Measurements from ENCODE around the gene S100A5.
"Not testable (repeated sequence)": the region's sequence is repeated elsewhere in the genome, so short reads cannot be mapped to it uniquely, and the experiment has no call there.

S100A5 gene

DNA sequence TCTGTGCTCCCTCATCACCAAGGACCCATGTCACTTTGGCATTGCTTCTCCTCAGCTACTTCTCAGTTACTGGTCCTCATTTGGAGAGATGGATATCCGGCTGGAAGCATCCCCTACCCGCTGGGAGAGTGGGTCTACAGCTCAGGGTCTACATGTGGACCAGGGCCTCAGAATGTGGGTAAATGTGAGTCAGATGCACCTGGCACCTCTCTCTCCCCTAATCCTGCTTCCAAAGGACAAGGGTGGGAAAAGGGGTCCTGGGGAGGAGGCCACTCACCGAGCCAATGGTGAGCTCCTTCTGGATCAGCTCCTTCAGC lies 5.9 kb downstream of the S100A5 start:
- DNase-seq (ENCODE audit: low read depth in 1 of 2, low spot score in 1 of 2) = no peak

DNA sequence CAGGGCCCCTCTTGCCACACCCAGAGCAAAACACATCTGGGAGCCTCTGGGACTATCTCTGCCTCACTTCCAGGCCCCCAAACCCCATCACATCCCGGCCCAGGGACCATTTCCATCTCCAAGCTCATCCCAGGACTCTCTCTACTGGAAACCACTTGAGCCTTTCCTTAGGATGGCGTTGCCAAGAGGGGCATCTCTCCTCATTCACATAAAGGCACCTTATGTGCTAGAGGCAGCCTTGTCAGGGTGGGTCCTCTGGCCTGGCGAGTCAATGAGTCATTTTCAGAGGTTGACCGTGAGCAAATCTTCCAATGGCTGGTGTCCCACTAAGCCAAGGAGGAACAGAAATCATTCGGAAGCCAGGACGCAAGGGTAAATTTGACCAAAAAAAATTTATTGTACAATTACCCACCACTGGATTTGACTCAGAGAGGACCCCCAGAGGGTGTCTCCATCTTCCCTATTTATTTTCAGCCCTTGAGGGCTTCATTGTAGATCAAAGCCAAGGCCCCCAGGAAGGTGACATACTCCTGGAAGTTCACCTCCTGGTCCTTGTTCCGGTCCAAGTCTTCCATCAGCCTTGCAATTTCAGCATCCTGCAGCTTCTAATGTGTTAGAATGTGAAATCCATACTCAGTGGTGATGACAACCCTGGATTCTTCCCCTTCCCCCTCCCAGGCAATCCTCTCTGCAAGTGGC lies 6.4 kb downstream of the S100A5 start:
- no peak for DNase-seq (ENCODE audit: low read depth in 1 of 2, low spot score in 1 of 2)

DNA sequence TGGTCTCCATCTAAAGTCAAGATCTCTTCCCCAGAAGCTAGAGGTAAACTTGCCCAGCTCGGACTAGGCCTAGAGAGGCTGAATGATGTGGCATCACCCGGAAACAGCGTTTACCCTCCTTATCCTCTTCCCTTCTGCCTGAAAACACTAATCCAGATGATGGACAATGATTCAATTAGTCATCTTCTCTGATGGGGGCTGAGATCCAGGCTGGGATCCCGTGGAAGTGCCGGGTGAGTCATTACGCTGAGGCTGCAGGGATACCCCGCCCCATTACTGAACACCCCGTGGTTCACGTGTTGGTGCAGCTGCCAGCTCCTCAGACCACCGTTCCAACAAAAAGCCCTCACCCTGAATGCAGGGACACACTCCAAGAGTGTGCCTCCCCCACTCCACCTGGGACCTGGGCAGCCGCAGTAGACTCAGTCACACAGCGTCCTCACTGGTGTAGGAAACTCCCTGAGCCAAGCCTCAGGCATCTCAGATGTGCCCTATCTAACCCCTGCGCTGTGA lies 7.0 kb downstream of the S100A5 start:
- no peak for DNase-seq (ENCODE audit: low read depth in 1 of 2, low spot score in 1 of 2)

GRCh38 chr1:153532769-153533599 lies 7.8 kb downstream of the S100A5 start:
- peak; percentile 58 to 69 for DNase-seq (ENCODE audit: low read depth in 1 of 2, low spot score in 1 of 2)

GRCh38 chr1:153532181-153532580 lies 8.6 kb downstream of the S100A5 start:
- no peak for DNase-seq (ENCODE audit: low read depth in 1 of 2, low spot score in 1 of 2)

DNA sequence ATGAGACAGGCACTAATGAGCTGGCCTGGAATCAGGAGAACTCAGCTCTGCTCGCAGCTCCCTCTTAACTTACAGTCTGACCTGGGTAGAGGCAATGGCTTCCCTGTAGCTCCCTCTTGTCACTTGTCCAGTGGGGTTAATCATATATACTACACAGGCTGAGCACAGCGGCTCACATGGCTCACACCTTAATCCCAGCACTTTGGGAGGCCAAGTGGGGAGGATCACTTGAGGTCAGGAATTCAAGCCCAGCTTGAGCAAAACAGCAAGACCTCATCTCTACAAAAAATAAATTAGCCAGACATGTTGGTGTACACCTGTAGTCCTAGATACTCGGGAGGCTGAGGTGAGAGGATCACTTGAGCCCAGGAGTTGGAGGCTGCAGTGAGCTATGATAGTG lies 9.1 kb downstream of the S100A5 start:
- DNase-seq (ENCODE audit: low read depth in 1 of 2, low spot score in 1 of 2) = no peak

- no peak for DNase-seq (ENCODE audit: low read depth in 1 of 2, low spot score in 1 of 2)
These were observed 13.1 kb downstream of the S100A5 start for GRCh38 chr1:153527683-153528040.

DNA sequence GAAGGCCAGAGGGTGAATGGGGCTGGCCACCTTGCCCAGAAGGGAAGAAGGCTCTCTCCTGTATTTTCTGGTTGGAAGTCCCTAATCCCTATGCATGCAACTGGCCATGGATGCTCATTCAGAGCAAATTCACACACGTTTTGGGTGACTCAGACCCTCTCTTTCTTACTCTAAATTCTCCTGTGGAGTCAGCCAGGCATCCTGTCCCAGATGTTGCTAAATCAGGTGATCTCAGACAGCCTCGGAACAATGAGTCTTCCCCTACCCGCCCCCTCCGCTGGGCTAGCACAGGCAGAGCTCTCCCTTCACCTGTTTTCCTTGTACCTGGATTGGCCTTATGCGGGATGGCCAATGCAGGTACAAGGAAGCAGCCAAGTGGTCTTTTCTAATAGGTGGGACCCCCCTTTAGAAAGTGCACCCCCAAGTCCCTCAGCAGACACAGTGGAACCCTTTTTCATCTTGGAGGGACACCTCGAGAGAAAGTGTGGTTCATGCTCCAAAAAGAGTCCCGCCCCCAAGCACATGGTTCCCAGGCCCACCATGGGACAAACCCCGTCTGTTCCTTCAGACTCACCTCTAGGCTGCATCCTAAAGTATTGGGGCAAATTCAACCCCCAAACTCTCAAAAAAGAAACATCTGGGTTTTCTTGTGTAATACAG lies 13.6 kb downstream of the S100A5 start:
- no peak for DNase-seq (ENCODE audit: low read depth in 1 of 2, low spot score in 1 of 2)

GRCh38 chr1:153526132-153526543 lies 14.6 kb downstream of the S100A5 start:
- DNase-seq (ENCODE audit: low read depth in 1 of 2, low spot score in 1 of 2) = no peak

GRCh38 chr1:153525088-153525728 lies 15.5 kb downstream of the S100A5 start:
- DNase-seq (ENCODE audit: low read depth in 1 of 2, low spot score in 1 of 2) = no peak

DNA sequence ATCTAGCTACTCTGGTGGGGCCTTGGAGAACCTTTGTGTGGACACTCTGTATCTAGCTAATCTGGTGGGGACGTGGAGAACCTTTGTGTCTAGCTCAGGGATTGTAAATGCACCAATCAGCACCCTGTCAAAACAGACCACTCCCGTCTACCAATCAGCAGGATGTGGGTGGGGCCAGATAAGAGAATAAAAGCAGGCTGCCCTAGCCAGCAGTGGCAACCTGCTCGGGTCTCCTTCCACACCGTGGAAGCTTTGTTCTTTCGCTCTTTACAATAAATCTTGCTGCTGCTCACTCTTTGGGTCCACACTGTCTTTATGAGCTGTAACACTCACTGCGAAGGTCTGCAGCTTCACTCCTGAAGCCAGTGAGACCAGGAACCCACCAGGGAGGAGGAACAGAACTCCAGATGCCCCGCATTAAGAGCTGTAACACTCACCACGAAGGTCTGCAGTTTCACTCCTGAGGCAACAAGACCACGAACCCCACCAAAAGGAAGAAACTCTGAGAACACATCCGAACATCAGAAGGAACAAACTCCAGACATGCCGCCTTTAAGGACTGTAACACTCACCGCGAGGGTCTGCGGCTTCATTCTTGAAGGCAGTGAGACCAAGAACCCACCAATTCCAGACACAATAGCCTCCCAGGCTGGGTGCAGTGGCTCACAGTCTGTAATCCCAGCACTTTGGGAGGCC lies 18.2 kb downstream of the S100A5 start:
- DNase-seq (ENCODE audit: low read depth in 1 of 2, low spot score in 1 of 2) = not testable (repeated sequence)

DNA sequence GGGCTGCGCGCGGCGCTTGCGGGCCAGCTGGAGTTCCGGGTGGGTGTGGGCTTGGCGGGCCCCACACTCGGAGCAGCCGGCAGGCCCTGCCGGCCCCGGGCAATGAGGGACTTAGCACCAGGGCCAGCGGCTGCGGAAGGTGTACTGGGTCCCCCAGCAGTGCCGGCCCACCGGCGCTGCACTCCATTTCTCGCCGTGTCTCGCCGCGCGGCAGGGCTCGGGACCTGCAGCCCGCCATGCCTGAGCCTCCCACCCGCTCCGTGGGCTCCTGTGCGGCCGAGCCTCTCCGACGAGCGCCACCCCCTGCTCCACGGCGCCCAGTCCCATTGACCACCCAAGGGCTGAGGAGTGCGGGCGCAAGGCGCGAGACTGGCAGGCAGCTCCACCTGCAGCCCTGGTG lies 18.9 kb downstream of the S100A5 start:
- not testable (repeated sequence) for DNase-seq (ENCODE audit: low read depth in 1 of 2, low spot score in 1 of 2)

GRCh38 chr1:153520818-153521476 lies 19.8 kb downstream of the S100A5 start:
- no peak for DNase-seq (ENCODE audit: low read depth in 1 of 2, low spot score in 1 of 2)

DNA sequence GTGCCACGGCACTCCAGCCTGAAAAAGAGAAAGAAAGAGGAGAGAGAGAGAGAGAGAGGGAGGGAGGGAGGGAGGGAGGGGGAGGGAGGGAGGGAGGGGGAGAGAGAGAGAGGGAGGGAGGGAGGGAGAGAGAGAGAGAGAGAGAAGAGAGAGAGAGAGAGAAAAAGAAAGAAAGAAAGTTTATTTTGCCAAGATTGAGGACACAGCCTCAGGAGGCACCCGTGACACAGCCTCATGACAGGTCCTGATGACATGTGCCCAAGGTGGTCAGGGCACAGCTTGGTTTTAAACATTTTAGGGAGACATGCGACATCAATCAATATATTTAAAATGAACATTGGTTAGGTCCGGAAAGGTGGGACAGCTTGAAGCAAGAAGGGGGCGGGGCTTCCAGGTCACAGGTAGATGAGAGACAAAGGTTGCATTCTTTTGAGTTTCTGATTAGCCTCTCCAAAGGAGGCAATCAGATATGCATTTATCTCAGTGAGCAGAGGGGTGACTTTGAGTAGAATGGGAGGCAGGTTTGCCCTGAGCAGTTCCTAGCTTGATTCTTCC lies 20.5 kb downstream of the S100A5 start:
- not testable (repeated sequence) for DNase-seq (ENCODE audit: low read depth in 1 of 2, low spot score in 1 of 2)

DNA sequence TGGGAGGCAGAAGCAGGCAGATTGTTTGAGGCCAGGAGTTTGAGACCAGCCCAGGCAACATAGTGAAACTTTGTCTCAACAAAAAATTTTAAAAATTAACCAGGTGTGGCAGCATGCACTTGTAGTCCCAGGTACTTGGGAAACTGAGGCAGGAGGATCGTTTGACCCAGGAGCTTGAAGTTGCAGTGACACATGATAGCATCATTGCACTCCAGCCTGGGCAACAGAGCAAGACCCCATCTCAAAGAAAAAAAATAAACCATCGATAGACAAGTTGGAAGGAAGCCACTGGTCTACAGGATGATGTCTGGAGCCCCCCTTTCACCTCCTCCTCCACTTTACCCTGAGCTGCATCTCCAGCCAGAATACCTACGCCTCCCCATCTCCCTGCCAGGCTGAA lies 21.5 kb downstream of the S100A5 start:
- DNase-seq (ENCODE audit: low read depth in 1 of 2, low spot score in 1 of 2) = no peak

- no peak for DNase-seq (ENCODE audit: low read depth in 1 of 2, low spot score in 1 of 2)
These were observed 25.0 kb downstream of the S100A5 start for GRCh38 chr1:153515504-153516394.

- no peak for DNase-seq (ENCODE audit: low read depth in 1 of 2, low spot score in 1 of 2)
These were observed 27.1 kb downstream of the S100A5 start for GRCh38 chr1:153513666-153514065.

GRCh38 chr1:153513023-153513422 lies 27.7 kb downstream of the S100A5 start:
- DNase-seq (ENCODE audit: low read depth in 1 of 2, low spot score in 1 of 2) = no peak

DNA sequence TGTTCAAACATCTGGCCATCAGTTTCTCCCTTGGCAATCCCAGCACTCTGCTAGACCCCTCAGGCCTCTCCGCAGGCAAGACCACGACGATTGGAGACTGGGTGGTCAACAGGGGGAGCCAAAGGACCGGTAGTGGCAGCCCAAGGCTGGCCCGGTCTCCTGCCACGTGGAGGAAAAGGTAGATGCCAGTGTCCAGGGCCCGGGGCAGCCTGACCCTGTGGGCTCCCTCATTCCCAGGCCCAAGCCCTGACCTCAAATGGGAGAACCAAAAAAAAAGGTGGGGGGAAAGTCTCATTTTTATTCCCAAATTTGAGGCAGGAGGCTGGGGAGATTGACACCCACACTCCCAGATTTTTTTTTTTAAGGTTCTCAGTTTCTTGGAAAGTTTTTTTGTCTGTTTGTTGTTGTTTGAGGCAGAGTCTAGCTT lies 29.7 kb downstream of the S100A5 start:
- peak; percentile 59 to 72 for DNase-seq (ENCODE audit: low read depth in 1 of 2, low spot score in 1 of 2)
